ENCODE data around the gene KLK5. TPM values are rescaled to one million over a fixed set of nuclear protein-coding genes. Genes with fewer than 3 reads are reported as not detected.

The KLK5 gene
- total and polyA plus RNA-seq, 4 donors, result not detected

DNA sequence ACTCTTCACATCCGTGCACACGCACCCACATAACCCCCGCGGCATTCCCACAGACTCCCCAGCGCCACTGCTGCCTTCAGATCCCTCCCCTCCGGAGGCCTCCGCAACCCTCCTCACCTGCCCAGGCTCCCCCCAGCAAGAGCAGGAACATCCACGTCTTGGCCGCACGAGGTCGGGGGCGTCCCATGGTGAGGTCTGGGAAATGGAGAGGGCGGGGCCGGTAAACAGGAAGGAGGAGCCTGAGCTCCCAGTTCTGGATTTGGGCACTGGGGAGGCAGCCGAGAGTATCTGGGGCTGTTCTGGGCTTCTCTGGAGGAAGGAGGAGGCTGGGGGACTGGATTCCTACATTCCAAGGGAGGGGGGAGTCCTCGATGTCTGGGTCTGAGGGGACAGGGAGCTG lies 48.1 kb upstream of the KLK5 start (continued):
- TF ChIP-seq, protein P1, sequence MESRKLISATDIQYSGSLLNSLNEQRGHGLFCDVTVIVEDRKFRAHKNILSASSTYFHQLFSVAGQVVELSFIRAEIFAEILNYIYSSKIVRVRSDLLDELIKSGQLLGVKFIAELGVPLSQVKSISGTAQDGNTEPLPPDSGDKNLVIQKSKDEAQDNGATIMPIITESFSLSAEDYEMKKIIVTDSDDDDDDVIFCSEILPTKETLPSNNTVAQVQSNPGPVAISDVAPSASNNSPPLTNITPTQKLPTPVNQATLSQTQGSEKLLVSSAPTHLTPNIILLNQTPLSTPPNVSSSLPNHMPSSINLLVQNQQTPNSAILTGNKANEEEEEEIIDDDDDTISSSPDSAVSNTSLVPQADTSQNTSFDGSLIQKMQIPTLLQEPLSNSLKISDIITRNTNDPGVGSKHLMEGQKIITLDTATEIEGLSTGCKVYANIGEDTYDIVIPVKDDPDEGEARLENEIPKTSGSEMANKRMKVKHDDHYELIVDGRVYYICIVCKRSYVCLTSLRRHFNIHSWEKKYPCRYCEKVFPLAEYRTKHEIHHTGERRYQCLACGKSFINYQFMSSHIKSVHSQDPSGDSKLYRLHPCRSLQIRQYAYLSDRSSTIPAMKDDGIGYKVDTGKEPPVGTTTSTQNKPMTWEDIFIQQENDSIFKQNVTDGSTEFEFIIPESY (IDR thresholded peaks at IDR 0.05), result no peak

- Histone ChIP-seq H3K27ac (ENCODE audit: low read depth in 1 of 2, low read length in 2 of 2) (no peak overlapping the region), H3K36me3 (ENCODE audit: control insufficient read depth in 4 of 4, insufficient read depth in 3 of 4, low read depth in 1 of 4, low read length in 3 of 4) (no peaks in the 10 kb centered on the region), H3K9me3 (ENCODE audit: control insufficient read depth in 4 of 4, low read length in 3 of 4) (no peaks in the 10 kb centered on the region), H3K9ac (ENCODE audit: low read depth in 1 of 2, low read length in 2 of 2) (no peak overlapping the region), H3K27me3 (ENCODE audit: control insufficient read depth in 4 of 4, insufficient read depth in 4 of 4, low read length in 3 of 4) (peaks cover 0 to 4% (median under 1%) of the 10 kb centered on the region in 4 donors), H3K4me3 (ENCODE audit: low read depth in 1 of 3, low read length in 3 of 3) (no peak overlapping the region), H3K4me1 (ENCODE audit: control insufficient read depth in 4 of 4, insufficient read depth in 4 of 4, low read length in 3 of 4) (no peaks in the 10 kb centered on the region)
- TF ChIP-seq, protein P2, sequence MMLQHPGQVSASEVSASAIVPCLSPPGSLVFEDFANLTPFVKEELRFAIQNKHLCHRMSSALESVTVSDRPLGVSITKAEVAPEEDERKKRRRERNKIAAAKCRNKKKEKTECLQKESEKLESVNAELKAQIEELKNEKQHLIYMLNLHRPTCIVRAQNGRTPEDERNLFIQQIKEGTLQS (IDR thresholded peaks at IDR 0.05), result no peak
- TF ChIP-seq, protein P1 (IDR thresholded peaks at IDR 0.05), result no peak
- TF ChIP-seq CTCF (IDR thresholded peaks at IDR 0.05; ENCODE audit: low read depth, low read length, missing input control), result no peak
- TF ChIP-seq JUND (IDR thresholded peaks at IDR 0.05), result no peak
- no peak for DNase-seq (ENCODE audit: low spot score)
- WGBS, result 85% methylated on average over 10 of the region's 10 CpGs
These were observed 47.6 kb upstream of the KLK5 start for GRCh38 chr19:51000426-51000825.

DNA sequence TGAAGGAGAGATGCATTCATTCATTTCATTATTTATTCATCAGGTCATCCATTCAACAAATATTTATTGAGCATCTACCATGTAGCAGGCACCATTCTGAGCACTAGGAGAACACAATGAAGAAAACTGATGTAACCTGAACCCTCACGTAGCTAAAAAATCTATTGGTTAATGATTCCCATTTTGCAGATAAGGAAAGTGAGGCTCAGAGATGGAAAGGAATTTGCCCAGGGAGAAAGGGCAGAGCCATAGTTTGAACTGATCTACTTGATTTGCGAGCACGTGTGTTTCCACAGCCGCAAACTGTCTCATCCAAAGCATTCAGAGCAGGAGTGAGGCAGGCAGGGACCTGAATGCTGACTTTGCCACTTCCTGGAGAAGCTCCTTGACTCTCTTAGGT lies 45.8 kb upstream of the KLK5 start:
- WGBS, result 38% methylated on average over 4 of the region's 4 CpGs
- Histone ChIP-seq H3K9me3 (ENCODE audit: control insufficient read depth in 4 of 4, low read length in 3 of 4) (peaks cover 0 to 3% (median 0%) of the 10 kb centered on the region in 4 donors), H3K9ac (ENCODE audit: low read depth in 1 of 2, low read length in 2 of 2) (no peak overlapping the region), H3K4me3 (ENCODE audit: low read depth in 1 of 3, low read length in 3 of 3) (no peak overlapping the region), H3K36me3 (ENCODE audit: control insufficient read depth in 4 of 4, insufficient read depth in 3 of 4, low read depth in 1 of 4, low read length in 3 of 4) (no peaks in the 10 kb centered on the region), H3K27ac (ENCODE audit: low read depth in 1 of 2, low read length in 2 of 2) (no peak overlapping the region), H3K27me3 (ENCODE audit: control insufficient read depth in 4 of 4, insufficient read depth in 4 of 4, low read length in 3 of 4) (peaks cover 0 to 4% (median under 1%) of the 10 kb centered on the region in 4 donors), H3K4me1 (ENCODE audit: control insufficient read depth in 4 of 4, insufficient read depth in 4 of 4, low read length in 3 of 4) (no peaks in the 10 kb centered on the region)
- DNase-seq (ENCODE audit: low spot score), result no peak
- TF ChIP-seq YY1 (IDR thresholded peaks at IDR 0.05) (no peak), GABPA (IDR thresholded peaks at IDR 0.05 in 1 of 2, conservative IDR thresholded peaks at IDR 0.05 in 1 of 2) (no peak), EGR1 (IDR thresholded peaks at IDR 0.05; ENCODE audit: low read depth in 2 of 2) (no peak), SP1 (IDR thresholded peaks at IDR 0.05) (no peak)

GRCh38 chr19:50998061-50998460 lies 45.2 kb upstream of the KLK5 start:
- no peak for DNase-seq (ENCODE audit: low spot score)
- peaks cover 0 to 3% (median 0%) of the 10 kb centered on the region in 4 donors for H3K9me3 ChIP-seq (ENCODE audit: control insufficient read depth in 4 of 4, low read length in 3 of 4)
- peaks cover 0 to 4% (median under 1%) of the 10 kb centered on the region in 4 donors for H3K27me3 ChIP-seq (ENCODE audit: control insufficient read depth in 4 of 4, insufficient read depth in 4 of 4, low read length in 3 of 4)
- H3K36me3 ChIP-seq (ENCODE audit: control insufficient read depth in 4 of 4, insufficient read depth in 3 of 4, low read depth in 1 of 4, low read length in 3 of 4), result no peaks in the 10 kb centered on the region
- H3K4me3 ChIP-seq (ENCODE audit: low read depth in 1 of 3, low read length in 3 of 3), result no peak overlapping the region
- 52% methylated on average over 5 of the region's 5 CpGs for WGBS
- H3K4me1 ChIP-seq (ENCODE audit: control insufficient read depth in 4 of 4, insufficient read depth in 4 of 4, low read length in 3 of 4), result no peaks in the 10 kb centered on the region
- H3K27ac ChIP-seq (ENCODE audit: low read depth in 1 of 2, low read length in 2 of 2), result no peak overlapping the region
- H3K9ac ChIP-seq (ENCODE audit: low read depth in 1 of 2, low read length in 2 of 2), result no peak overlapping the region
- TF ChIP-seq GABPA (IDR thresholded peaks at IDR 0.05 in 1 of 2, conservative IDR thresholded peaks at IDR 0.05 in 1 of 2) (no peak), CTCF (IDR thresholded peaks at IDR 0.05; ENCODE audit: low read depth, low read length, missing input control) (no peak), RAD21 (IDR thresholded peaks at IDR 0.05) (no peak), SP1 (IDR thresholded peaks at IDR 0.05) (no peak)
- TF ChIP-seq, protein P2 (IDR thresholded peaks at IDR 0.05), result no peak

Data from liver (tissue), 9 donors.